SW480 (cell line): ENCODE results near the gene SST.

Experiments used
- DNase-seq: peaks from one replicate; pipeline ENCODE4 v3.0.0-alpha.2; 2016; ENCODE audit warnings: low spot score

SST gene

DNA sequence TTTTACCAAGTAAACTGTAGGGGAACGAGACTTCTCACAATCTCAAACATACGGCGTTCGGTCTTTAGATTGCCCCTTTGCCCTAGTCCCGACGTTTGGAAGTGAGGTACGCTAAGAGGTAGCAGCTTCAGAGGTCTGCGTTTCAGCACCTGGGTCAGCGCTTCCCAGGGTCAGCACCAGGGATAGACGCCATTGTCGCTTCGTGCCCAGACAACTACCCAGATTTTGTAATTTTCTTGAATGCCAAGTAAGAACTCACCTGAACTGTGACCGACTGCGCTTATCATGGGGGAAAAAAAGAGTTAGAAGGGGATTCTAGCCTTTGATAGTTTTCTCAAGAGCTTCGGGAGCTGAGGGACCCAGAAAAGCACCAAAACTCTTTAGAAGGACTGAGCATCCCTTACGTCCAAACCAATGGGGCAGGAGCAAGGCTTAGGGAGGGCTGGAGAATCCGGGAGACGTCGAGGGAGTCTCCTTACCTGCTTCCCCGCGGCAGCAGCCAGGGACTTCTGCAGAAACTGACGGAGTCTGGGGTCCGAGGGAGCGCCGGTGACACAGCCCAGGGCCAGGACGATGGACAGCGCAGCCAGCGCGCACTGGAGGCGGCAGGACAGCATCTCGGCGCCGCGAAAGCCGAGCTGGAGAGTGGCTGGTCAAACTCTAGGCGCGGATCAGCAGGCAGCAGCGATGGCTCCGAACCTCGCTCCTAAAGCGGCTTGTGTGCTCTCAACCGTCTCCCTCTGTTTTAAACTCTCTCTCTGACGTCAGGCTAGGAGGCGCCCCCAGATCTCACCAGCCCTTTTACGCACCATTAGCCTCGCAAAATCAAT lies at the start of gene SST:
SST (minus strand) TSS at position 720 of the 830 bp plus-strand sequence; CDS start at position 617, 103 bp downstream.
- no peak for DNase-seq

DNA sequence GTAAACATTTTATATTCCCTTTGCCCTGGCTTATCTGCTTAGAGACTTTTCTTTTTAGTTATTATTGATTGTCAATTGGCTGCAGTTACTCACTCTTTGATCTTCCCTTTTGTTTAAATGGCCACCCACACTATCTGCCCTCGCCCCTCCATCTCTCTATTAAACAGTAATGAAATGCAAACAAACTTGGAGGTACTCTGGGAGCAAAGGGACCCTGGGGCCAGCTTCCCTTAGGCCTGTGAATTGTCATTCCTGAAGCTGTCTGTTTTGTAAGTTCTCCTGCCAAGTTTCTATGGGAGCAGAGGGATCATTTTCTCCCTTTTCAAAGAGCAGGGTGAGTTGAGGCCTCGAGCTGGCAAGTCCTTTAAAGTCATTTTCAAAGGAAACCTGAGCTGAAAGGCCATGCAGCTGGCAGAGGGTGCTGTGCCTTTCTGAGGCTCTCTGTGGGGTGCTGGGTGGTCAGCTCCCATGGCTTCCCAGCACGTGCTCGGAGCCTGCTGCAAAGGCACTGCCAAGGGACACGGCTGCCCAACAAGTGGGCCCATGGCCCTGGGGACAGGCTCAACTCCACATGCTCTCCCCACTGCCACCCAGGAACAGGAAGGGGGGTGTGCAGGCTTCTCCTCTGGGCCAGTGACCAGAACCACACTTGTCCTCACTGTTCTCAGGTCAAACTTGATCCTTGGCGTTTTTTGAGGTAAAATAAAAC lies 49.6 kb upstream of the SST start:
- DNase-seq: no peak

GRCh38 chr3:187718802-187719201 lies 48.6 kb upstream of the SST start:
- no peak for DNase-seq

GRCh38 chr3:187717572-187717971 lies 47.4 kb upstream of the SST start:
- no peak for DNase-seq

- peak; percentile 64 for DNase-seq
These were observed 44.3 kb upstream of the SST start for GRCh38 chr3:187714404-187714979.

DNA sequence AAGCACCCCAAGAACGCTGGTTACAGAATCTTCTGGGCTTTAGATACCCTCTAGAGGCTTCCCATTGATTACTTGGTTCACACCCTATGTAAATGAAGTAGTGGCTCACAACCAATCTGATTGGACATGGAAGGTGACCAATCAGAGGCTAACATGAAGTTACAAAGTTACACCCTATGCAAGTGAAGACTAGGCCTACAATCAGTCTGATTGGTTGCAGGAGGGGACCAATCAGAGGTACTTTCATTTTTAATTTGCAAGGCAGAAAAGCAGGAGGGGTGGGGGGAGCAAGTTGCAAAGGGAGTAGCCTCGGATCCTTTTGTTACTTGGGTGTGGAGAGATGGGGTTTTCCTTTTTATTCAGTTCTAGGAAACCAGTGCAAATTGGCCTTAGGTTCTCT lies 43.3 kb upstream of the SST start:
- peak; percentile 44 for DNase-seq

DNA sequence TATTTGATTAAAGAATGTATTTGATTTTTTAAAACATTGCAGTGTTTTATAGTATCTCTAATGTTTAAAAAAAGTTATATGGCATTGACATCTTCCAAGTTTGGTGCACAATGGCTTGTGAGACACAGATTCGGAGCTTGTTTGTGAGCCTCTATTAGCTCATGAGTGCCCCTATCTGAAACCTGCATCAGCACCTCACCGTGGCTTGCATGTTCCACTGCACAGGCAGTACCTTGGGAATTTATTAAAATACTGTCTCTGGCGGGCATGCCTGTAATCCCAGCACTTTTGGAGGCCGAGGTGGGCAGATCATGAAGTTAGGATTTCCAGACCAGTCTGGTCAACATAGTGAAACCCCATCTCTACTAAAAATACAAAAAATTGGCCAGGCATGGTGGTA lies 39.0 kb upstream of the SST start:
- DNase-seq: no peak

GRCh38 chr3:187708696-187709095 lies 38.5 kb upstream of the SST start:
- no peak for DNase-seq

DNA sequence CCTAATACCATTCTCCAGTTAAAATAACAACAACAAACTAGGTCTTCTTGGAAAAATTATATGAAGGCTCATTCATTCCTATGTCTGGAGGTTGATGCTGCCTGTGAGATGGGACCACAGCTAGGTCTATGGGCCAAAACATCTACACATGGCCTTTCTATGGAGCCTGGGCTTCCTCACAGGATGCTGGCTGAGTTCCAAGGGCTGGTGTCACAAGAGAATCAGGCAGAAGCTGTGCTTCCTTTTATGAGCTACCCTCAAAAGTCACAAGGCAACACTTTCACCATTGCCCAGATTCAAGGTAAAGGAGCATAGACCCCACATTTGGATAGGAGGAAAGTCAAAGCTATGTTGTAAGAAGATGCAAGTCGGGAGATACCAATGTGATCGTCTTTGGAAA lies 36.8 kb upstream of the SST start:
- DNase-seq: no peak

DNA sequence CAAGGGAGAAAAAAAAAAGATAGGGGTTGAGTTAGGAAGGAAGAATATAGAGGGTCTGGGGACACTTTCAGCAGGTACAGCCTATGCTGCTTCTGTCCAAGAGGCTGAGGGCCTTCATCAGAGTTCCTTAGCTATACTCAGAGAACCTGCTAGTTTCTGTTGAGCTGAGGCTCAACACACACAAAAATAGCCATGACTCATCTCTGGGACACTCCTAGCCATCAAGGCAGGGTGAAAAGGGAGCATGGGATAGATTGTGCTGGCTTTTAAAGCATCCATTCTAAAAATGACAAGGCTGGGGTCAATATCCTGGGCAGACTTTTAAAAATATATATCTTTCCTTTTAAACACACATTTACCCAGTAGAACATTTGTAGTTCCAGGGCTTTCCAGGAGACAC lies 35.0 kb upstream of the SST start:
- DNase-seq: no peak

GRCh38 chr3:187702507-187703033 lies 32.4 kb upstream of the SST start, which contains the start of gene RTP2:
TSS of gene RTP2 (minus strand) at chr3:187702557. CDS start at chr3:187702128, 429 bp downstream.
- DNase-seq: no peak

DNA sequence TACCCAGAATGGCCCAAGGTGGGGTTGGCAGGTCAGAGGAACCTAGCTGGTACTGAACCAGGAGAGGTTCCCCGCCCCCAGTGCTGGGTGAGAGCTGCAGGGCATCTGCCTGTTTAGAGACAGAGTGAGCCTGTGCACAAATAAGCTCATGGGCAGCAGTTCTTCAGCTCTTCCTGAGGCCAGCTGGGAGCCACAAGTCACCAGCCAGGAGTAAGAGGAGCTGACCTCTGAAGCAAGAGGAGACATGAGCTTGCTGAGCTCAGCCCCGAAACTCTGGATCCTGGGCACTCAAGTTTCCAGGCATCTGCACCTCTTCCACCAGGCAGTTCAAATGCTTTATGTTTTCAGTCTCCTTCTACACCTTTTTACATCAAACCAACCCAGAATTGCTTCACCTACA lies 30.1 kb upstream of the SST start:
- DNase-seq: no peak

- no peak for DNase-seq
These were observed 28.6 kb upstream of the SST start for GRCh38 chr3:187698499-187699399.

GRCh38 chr3:187696021-187696420 lies 25.8 kb upstream of the SST start:
- DNase-seq: no peak

DNA sequence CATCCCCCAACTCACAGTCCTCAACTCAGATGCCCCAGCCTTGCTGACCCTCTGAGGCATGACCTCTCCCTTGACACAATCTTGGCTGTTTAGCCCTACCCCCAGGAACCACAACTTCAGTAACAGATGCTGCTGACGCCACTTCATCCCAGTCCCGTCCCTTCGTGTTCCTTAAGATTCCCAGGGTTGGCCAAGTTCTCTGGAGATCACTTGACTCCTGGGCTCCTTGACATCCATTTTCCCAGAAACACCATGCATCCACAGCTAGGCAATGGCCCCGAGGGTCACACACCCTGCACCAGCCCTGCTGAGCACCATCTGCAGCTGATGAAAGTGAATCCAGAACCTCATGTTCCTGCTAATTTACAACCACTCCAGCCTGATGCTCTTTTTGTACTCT lies 25.3 kb upstream of the SST start:
- no peak for DNase-seq

- DNase-seq: peak; percentile 49
These were observed 24.6 kb upstream of the SST start for GRCh38 chr3:187694801-187695200.

GRCh38 chr3:187693431-187693830 lies 23.2 kb upstream of the SST start:
- DNase-seq: no peak

- DNase-seq: no peak
These were observed 19.8 kb upstream of the SST start for GRCh38 chr3:187689984-187690383.

GRCh38 chr3:187686621-187687273 lies 16.6 kb upstream of the SST start:
- no peak for DNase-seq

GRCh38 chr3:187685948-187686347 lies 15.8 kb upstream of the SST start:
- no peak for DNase-seq

DNA sequence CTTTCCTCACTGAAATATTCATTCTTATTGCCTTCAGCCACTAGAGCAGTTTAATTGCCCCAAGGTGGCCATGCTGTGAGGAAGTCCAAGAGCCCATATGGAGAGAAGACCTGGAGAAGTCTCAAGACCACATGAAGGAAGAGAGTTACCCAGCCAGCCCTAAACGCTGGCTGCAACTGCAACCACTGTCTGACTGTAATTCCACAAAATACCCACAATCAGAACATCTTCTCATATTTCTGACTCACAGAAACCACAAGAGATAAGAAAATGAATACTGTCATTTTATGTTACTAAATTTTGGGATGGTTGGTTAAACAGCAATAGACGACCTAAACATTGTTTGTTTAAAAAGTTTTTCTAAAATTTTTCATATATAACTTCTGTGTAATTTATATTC lies 14.7 kb upstream of the SST start:
- no peak for DNase-seq
